NCI-H82 treated with DMSO at 0.1 percent for 48 hours (cell line): ENCODE data around the gene DNAAF1.
A peak's percentile ranks its signal among the peaks of the same experiment; 100 is the strongest.
"Not testable (repeated sequence)": the region's sequence is repeated elsewhere in the genome, so short reads cannot be mapped to it uniquely, and the experiment has no call there.

Experiments used
- DNase-seq: peaks from one replicate; lab custom pipeline; 2025; ENCODE audit not compliant: unreplicated experiment; lab: John Stamatoyannopoulos, UW

Gene DNAAF1

DNA sequence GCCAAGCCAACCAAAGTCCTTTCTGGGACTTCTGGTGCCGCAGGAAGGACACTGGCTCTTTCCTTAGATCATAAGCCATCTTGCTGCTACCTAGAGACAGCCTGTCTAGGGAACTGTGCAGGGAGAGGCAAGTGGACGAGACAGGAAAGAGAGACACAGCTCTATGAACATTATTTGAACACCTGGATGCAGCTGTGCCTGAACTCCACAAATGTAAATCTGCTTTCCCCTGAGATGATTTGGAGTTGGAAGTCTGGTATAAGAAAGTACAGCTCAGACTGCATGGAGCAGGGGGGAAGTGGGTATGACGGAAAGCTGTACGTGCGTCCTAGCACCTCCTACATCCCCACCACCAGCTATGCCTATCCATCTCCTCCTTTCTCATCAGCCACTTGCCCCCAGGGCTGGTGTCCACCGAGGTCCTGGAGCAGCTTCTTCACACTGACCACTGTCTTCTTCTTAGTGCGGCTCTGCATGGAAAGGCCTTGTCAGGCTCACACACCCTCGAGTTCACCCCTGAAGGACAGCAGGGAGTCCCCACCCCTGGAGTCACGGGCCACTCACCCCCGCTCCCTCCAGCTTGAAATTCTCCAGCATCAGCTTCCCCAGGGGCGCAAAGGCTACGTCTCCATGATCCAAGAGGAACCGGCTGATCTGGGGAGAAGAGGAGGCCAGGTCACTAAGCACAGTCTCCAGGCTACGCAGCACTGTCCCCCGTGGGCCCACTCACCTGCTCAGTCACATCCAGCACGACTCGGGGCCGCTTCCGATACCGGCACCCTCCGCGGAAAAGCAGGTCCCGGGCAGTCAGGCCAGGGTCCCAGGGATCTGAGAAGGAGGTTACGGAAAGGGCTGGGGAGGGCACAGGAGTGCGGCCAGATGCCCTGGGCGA, 37.8 kb downstream of the DNAAF1 start:
- no peak for DNase-seq

DNA sequence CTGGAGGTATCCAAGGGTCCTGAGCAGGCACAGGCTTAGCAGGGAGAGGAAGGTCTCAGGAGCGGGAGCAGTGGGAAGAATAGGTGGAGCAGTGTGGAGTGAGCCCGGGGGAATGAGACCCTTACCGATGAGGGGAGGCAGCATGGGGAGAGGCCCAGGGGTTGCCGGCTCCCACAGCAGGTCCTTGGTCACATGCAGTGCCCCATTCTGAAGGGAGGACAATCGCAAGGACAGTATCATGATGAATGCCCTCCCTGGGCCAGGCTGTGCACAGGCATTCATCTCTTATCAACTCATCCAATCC, 38.4 kb downstream of the DNAAF1 start:
- DNase-seq, result no peak

DNA sequence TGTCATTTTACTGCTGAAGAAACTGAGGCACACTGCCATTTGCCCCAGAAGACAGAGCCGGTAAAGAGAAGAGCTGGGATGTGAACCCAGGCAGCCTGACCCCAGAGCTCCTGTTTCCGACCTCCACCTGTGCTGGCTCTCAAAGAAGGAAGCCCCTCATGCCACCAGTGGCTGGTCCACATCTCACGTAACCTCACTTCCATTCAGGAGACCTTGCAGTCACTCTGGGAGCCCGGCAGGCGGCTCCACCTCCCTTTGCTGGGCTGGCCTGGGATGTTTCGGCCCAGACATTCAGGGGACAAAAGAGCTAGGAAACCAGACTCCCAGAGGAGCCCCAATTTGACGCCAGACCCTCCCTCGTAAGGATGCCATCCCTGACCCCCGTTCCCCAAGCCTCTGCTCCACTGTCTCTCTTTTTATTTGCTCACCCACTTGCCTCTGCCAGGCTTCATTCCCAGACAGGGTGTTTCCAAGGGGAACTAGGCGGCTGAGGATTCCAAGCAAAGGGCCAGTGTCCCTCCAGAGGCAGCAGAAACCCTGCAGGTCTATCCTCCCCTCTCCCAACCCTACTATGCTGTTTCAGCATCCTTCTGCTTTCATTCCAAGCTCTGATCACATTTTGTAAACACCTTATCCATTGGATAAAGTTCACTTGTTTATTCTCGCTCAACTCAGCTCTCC, 38.9 kb downstream of the DNAAF1 start:
- no peak for DNase-seq

DNA sequence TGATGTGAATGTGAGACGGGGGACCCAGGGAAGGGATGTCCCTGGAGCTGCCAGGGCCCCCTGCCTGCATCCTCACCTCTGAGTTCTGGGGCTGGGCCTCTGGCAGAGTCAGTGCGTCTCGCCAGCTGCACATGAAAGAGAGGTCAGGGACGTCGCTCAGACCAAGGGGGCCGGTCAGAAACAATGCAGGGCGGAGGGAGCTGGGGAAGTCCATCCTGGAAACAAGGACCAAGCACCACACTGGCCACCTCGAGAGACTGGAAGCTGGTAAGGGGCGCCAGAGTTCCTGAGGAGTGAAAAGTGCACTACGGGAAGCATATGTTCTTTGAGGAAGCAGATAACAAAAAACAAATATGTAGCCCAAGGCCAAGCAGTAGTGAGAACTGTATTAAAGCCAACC, 39.7 kb downstream of the DNAAF1 start:
- no peak for DNase-seq

DNA sequence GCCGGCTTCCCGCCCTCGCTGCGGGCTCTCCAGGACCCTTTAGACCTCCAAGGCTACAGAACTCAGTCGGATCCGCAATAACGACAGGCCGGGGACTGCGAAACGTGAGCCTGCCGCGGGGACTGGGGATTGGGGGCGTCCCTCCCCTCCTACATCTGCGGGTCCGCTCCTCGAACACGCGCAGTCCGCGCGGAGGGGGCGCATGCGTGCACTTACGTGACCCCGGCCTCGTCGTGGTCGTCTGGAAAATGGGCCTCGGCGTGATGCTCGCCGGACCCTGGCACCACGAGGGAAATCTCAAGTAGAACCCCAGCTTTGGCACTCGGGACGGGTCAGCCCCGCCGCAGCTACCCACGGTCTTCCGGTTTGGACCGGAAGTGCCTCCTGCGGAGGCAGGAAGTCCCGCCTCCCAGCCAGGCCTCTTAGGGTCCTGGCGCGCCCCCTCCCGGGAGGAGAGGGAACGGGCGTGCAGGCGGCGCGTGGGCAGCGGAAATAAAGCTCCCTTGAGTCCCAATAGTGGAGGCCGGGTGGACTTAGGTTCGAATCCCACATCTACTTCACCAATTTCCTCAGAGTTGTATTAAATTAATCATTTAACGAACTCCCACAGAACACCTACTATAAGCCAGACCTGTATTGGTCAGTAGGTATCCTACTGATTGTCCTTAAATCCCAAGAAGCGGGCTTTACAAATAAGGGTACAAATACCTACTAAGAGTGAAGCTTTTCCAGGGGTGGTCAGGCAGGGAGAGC, 41.8 kb downstream of the DNAAF1 start, which contains the start of gene TAF1C:
TSS of gene TAF1C (minus strand) at position 373 of the 753 bp plus-strand sequence. CDS start 2,069 bp downstream, outside the sequence.
- peak; percentile 47 for DNase-seq

DNA sequence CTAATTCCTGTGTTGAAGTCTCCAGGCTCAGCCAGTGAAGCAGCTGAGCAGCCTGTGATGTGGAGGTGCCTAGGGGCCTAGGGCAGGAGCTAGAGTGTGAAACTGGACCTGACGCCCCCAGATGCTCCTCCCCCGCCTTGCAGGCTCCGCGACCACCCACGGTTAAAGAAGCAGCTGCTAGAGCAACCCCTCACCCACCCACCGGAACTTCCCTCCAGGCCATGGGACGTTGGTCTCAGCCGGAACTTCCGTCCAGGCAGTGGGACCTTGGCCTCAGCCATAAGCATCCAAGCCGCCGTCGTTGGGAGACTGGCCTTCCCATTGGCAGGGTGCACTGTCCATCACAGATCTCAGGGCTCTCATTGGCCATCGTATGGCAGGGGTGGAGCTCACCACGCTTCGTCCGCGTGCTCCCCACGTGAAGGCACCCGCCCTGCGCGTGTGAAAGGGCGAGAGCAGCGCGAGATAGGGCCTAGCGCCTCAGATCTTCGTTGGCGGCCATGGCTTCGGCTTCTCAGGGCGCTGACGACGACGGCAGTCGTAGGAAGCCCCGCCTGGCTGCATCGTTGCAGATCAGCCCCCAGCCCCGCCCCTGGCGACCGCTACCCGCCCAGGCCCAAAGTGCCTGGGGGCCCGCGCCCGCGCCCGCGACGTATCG, 45.8 kb downstream of the DNAAF1 start, which contains the start of gene ADAD2:
TSS of gene ADAD2 (plus strand) at position 427 of the 658 bp plus-strand sequence. CDS start at position 501, 74 bp downstream.
- DNase-seq, result no peak

DNA sequence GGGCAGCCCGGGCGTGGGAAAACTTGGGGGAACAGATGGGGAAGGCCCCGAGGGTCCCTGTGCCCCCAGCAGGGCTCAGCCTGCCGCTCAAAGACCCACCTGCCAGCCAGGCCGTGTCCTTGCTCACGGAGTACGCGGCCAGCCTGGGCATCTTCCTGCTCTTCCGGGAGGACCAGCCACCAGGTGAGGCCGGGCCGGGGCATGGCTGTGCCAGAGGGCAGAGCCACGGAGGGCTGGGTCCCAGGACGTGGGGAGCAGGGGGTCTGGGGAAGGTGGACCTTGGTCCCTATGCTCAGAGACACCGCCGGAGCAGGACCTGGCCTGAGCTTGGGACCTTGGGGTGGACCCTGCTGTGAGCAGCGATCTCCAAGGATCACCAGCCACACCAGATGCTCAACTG, 46.4 kb downstream of the DNAAF1 start:
- no peak for DNase-seq

DNA sequence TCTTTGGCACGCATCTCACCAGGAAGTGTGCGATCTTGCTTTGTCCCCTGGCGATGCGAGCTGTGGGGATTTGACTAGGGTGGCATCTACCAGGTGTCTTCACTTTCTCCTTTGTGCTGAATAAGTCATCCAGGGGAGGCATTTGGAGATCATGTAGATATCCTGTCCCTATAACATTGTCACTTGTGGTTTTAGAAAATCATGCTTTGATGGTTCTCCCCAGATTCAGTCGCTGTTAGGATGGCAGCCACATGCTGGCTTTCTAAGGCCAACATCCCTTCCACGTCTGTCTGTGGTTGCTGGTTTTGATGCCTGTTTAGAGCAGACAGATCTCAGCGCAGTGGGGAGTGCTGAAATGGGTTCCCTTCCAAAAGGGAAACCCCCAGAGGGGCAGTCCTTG, 48.4 kb downstream of the DNAAF1 start:
- DNase-seq, result no peak

DNA sequence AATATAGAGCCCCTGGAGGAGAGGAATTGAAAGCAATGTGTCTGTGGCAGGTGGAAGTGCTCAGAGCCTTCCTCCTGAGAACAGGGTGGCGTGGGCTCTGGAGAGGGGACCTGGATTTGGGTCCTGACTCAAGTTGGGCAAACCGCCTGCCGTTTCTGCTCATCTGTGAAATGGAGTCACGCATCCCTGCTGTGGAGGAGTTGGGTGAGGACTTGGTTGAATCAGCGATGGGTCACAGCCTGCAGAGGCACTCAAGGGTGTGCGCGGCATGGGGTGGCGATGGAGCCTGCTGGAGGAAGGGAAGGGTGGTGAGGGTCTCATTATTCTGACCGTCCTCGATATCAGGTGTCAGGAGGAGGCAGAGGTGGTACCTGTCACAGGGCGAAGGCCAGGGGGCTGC, 48.9 kb downstream of the DNAAF1 start:
- no peak for DNase-seq

DNA sequence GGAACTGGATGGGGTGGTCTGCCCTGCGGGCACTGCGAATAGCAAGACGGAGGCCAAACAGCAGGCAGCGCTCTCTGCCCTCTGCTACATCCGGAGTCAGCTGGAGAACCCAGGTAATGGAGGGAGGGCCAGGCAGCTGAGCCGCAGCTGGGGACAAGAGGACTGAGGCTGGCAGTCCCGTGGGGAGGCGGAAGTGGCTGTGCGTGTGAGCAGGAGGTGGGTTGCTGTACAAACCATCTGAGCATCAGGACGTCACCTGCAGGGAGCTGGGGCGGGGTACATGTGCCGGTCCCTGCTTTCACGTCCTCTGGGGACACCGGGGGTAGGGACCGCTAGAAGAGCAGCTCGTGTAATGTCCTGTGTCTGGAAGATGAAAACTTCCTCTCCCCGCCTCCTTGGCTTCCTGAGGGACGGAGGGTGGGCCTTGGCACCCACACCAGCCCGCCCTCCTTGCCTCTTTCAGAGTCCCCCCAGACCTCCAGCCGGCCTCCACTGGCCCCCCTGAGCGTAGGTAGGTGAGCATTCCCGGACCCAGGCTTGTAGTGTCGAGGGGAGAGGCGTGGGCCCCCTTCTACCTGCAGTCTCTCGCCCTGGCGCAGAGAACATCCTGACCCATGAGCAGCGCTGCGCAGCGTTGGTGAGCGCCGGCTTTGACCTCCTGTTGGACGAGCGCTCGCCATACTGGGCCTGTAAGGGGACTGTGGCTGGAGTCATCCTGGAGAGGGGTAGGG, 49.5 kb downstream of the DNAAF1 start:
- DNase-seq, result no peak

DNA sequence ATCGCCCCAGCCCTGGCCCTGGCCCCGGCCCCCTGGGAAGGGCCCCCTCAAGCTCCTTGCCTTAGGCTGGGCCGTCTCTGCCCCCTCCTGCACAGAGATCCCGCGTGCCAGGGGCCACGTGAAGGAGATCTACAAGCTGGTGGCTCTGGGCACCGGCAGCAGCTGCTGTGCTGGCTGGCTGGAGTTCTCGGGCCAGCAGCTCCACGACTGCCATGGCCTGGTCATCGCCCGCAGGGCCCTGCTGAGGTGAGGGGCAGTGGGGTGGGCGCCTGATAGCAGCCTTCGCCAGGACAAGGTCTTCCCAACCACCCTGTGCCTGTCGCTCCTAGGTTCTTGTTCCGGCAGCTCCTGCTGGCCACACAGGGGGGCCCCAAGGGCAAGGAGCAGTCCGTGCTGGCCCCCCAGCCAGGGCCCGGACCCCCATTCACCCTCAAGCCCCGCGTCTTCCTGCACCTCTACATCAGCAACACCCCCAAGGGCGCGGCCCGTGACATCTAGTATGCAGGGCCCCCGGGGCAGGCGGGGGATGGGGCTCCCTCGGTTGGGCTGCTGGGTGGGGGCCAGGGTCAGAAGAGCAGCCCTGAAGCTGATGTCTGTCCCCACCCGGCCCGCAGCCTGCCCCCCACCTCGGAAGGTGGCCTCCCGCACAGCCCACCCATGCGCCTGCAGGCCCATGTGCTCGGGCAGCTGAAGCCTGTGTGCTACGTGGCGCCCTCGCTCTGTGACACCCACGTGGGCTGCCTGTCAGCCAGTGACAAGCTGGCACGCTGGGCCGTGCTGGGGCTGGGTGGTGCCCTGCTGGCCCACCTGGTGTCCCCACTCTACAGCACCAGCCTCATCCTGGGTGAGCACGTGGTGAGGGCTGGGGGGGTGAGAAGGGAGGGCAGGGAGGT, 50.3 kb downstream of the DNAAF1 start:
- DNase-seq, result no peak

DNA sequence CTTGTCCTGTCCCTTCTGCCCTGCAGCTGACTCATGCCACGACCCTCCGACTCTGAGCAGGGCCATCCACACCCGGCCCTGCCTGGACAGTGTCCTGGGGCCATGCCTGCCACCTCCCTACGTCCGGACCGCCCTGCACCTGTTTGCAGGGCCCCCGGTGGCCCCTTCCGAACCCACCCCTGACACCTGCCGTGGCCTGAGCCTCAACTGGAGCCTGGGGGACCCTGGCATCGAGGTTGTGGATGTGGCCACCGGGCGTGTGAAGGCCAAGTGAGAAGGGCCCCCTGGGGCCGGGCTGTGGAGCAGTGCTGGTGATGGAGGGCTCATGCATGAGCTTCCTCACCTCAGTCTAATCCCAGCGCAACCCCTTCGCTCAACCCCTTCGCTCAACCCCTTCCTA, 51.0 kb downstream of the DNAAF1 start:
- DNase-seq, result no peak

DNA sequence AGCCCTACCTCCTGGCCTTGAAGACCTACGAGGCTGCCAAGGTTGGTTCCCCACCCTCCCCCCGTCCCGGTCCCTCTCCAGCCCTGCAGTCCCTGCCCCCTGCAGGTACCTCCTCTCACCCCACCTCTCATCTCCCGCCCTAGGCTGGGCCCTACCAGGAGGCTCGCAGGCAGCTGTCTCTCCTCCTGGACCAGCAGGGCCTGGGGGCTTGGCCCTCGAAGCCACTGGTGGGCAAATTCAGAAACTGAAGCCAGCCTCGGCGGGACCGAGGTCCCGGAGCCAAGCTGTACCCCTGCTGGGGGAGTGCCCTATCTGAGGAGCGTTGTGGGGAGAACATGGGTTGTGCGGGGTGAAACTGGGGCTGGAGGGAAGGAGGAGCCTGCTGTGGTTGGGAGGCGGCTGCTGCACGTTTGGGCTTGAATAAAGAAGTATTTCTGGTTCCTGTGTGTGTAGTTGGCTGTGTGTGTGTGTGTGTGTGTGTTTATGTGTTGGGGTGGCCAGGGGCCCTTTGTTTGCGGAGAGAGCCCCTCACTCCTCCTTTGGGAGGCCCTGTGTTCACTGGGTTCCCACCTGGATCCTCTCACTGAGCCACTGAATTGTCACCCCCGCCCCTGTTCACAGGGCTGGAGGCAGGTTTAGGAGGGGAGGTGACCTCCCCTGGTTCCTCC, 51.8 kb downstream of the DNAAF1 start:
- no peak for DNase-seq

DNA sequence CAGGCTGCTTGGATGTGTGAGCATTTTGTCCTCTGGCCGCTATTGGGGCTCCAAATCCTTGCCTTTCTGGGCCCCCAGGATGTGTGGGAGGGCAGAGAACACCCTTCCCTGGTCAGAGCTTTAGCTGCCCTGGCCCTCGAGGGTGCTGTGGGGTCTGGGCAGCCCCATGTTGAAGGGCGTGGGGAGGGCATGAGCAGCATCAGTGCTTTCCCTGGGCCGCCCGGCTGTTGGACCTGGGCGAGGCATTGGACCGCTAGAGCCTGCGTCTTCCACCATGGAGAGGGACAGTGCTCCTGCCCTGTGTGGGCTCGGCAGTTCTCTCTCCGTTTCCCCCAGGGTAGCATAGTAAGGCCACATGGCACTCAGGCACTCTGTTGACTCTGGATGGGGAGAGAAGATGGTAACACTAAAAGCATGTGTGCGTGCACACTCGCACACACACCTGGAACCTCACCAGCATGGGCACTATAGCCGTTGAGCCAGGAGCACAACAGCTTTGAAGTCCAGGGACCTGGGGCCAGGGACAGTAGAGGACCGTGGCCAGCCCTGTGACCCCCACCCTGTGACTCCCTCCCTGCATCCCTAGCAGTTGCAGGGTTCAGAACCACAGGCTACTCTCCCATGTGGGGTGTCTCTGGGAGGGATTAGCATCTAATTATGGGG, 52.5 kb downstream of the DNAAF1 start:
- no peak for DNase-seq

DNA sequence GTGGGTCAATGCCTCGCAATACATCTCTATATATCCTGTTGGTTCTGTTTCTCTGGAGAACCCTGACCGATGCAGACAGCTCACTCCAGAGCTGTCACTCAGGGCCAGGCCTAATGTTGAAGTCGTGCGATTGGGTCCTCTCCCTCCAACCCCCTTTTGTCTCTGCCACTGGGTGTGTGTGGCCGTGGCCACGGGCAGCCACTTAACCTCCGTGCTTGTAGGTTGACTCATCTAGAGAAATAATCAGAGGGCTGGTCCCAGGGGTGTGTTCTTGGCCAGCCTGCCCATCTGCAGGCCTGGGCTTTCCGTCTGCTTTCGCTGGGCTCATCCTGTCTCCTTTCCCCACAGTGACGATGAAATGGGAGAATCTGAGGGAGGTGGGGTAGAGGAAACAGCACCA, 53.3 kb downstream of the DNAAF1 start:
- no peak for DNase-seq

DNA sequence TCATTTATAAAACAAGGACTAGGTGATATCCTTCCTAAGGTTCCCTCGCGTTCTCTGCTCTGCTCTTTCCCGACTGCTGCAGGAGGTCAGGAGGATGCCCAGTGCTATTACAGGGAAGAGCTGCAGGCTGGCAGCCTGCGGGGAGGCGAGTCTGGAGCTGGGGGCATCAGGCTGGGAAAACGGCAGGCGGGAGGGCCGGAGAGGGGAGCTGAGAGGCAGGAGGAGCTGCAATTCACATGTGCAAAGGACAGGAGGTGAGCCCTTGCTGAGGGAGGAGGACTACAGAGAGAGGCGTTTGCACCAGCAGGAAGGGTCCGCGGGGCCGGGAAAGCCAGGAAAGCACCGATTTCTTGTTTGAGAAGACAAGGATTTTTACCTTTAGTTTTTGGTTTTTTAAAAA, 54.0 kb downstream of the DNAAF1 start:
- peak; percentile 37 for DNase-seq

DNA sequence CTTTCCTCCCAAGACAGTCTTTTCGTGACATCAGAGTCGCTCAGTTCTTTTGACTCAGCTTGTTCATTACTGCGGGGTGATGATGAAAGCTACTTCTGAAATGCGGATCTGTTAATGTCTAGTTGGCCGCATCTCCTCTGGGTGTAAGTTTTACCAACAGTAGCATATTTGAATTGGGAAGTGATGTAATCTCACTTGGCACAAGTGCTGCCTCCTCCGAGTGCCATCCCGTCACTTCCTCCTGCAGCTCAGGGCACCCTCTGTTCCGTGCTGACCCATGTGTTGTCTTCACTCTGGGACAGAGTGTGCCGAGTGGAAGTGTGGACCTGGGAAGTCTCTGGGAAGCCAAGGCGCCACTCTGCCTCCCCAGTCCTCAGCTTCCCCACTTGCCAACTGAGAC, 54.8 kb downstream of the DNAAF1 start:
- DNase-seq, result no peak

DNA sequence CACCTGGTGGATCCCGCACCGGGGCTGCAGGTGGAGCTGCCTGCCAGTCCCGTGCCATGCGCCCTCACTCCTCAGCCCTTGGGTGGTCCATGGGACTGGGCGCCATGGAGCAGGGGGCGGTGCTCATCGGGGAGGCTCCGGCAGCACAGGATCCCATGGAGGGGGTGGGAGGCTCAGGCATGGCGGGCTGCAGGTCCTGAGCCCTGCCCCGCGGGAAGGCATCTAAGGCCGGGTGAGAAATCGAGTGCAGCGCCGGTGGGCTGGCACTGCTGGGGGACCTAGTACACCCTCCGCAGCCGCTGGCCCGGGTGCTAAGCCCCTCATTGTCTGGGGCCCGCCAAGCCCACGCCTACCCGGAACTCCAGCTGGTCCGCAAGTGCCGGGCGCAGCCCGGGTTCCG, 59.4 kb downstream of the DNAAF1 start:
- DNase-seq, result not testable (repeated sequence)
